ENCODE measurements around the gene THBS4. TPM values are rescaled to one million over a fixed set of nuclear protein-coding genes. Genes with fewer than 3 reads are reported as not detected.
A peak's percentile ranks its signal among the peaks of the same experiment; 100 is the strongest.

Gene THBS4
- total RNA-seq (2014; rRNA removed; shearing (Covaris generic); ENCODE audit: low replicate concordance): 0.10 and 0.89 TPM in 2 replicates

DNA sequence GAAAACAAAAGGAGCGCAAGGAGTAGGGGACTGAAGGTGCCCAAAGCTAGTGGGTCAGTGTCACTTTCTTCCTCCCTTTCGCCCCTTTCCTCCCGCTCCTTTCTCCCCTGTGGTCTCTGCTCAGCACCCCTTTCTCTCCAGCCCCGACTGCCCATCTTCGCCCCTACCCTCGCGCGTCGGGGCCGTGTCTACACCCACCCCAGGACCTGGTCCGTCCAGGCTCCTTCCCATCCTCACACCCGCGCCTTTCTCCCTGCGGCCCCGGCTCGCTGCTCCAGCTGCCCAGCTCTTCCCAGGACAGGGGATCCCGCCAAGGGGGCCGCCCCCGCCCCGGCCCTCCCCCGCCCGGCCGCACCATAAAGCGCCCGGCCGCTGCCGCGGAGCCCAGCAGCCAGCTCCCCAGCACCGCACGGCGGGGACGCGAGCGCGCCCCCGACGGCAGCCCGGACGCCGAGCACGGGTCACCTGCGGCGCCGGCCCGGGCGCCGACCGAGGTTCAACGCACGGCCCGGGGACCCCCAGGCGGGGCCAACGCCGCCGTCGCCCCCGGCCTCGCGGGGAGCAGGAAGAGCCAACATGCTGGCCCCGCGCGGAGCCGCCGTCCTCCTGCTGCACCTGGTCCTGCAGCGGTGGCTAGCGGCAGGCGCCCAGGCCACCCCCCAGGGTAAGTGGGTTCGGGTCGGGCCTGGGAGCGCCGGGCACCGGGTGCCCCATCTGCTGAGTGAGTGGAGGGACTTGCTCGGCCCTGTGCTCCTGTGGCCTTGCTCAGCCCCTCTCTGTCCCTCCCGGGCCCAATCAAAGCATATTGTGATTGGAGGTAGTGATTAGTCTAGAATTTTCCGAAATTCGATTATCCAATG is at the start of gene THBS4:
Gene THBS4 (plus strand): TSS at position 387 of the 860 bp plus-strand sequence. CDS start 190 bp downstream, at position 577.
- Histone ChIP-seq H3K27me3 (peaks cover 11% of the 10 kb centered on the region; the same call in 1 of the 2 replicates), H3K4me3 (peak within 1 kb of the TSS; percentile 11; the same call in 1 of the 2 replicates)
- DNase-seq: no peak

GRCh38 chr5:79986260-79986659 is 48.9 kb upstream of the THBS4 start:
- no peak for DNase-seq
- Histone ChIP-seq H3K4me3 (no peak overlapping the region), H3K36me3 (peaks cover 54% of the 10 kb centered on the region), H3K9me3 (no peaks in the 10 kb centered on the region), H3K27me3 (no peaks in the 10 kb centered on the region)

More for the DNA sequence above, at the start of gene THBS4:
- H3K9me3 ChIP-seq: no peaks in the 10 kb centered on the region
- H3K36me3 ChIP-seq: no peaks in the 10 kb centered on the region

DNA sequence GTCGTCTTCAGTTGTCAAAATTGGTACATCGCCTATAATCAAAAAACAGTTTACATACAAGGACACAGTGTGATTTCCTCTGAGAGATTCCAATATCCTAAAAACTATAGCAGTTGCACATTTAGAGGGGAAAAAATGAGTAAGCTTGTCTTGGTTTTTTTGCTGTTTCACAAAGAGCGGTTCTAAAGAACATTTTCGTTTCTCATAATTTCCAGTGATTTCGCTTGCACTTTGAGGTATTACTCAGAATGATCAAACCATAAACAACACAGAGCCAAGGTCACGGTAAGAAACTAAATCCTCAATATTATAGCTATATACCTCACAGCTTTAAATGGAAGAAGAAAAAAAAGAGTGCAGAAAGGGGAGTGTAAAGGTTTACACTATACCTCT is 44.9 kb upstream of the THBS4 start:
- H3K4me3 ChIP-seq: peak overlapping the region; percentile 80
- H3K36me3 ChIP-seq: peaks cover 33% of the 10 kb centered on the region
- no peaks in the 10 kb centered on the region for H3K27me3 ChIP-seq
- no peak for DNase-seq
- H3K9me3 ChIP-seq: no peaks in the 10 kb centered on the region

DNA sequence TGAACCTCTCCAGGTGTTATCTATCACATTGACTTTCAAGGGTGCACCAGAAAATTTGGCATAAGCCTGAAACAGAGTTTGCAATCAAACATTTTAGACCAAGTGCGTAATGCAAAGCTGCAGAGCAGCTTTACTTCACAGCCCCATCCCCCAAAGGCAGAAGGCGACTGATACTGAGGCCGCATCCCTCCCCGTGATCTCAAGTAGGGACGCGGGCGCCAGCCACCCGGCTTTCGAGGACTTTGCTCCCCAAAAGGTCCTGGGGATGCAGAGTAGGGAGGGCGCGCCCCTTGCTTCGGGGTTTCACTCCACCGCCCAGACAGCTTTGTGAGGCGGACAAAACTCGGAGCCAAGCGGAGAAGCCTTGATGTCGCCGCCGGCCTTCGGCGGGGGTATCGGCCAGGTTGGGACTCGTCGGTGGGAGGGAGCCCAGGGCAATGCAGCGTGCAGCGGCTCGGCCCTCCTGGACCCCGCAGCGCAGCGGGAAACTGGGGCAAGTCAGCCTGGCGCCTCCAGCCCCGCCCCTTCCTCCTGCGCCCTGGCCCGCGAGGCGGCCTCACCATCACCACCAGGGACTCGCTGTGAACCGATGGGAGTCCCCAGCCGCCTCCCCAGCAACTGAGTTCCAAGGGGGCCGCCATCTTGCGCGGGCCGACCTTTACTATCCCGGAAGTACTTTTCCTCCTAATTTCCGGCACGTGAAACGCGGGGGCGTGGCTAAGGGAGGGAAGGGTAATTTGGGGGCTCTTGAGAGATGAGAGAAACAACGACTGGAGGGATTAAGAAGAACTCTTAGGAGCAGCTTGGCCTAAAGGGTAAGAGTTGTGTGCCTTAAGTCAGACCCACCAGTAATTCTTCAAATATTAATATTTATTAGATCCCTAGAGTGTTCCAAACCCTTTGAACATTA is 44.3 kb upstream of the THBS4 start, which contains the start of gene MTX3:
Gene MTX3 (minus strand): TSS at position 665 of the 910 bp plus-strand sequence. CDS start 24 bp downstream, at position 641.
- peaks cover 31% of the 10 kb centered on the region for H3K36me3 ChIP-seq
- peak within 1 kb of the TSS; percentile 80 for H3K4me3 ChIP-seq
- H3K9me3 ChIP-seq: no peaks in the 10 kb centered on the region
- H3K27me3 ChIP-seq: no peaks in the 10 kb centered on the region
- DNase-seq: peak; percentile 89

GRCh38 chr5:79992891-79993657 is 42.1 kb upstream of the THBS4 start:
- Histone ChIP-seq H3K4me3 (no peak overlapping the region), H3K27me3 (no peaks in the 10 kb centered on the region), H3K9me3 (no peaks in the 10 kb centered on the region), H3K36me3 (peaks cover 13% of the 10 kb centered on the region)
- DNase-seq: no peak

DNA sequence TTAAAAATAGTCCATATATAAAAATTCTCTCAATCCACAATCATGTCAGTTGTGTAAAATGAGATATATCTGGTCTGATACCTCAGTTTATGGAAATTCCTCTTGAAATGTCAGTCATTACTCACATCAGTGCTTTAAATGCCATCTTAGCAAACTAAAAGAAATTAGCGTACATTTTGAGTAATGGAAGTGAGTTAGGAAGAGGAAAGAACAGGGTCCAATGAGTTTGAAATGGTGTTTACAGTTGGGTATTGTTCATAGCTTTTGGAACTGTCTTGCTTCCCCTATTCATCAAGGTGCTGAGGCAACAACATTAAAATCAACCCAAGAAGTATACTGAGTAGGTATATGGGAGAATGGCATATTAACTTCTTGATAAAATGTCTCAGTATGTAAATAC is 35.4 kb upstream of the THBS4 start:
- H3K36me3 ChIP-seq: no peaks in the 10 kb centered on the region
- no peaks in the 10 kb centered on the region for H3K27me3 ChIP-seq
- no peaks in the 10 kb centered on the region for H3K9me3 ChIP-seq
- DNase-seq: no peak
- H3K4me3 ChIP-seq: no peak overlapping the region

DNA sequence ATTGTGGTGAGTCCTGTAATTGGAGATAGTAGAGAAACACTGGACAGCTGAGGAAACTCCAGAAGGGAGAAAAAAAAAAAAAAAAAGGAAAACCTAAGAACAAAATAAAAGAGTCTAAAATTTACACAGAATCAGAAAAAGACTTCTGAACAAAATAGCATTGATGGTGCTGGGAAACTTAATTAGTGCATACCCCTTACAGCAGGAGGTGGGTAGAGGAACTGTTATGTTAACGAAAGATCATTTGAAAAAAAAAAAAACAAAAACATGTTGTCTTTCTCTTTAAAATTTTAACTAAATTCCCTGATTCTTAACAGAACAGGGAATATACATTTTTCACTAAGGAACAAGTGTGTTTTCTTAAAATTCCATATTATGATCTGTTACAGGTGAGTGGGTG is 32.5 kb upstream of the THBS4 start:
- Histone ChIP-seq H3K36me3 (no peaks in the 10 kb centered on the region), H3K27me3 (no peaks in the 10 kb centered on the region), H3K4me3 (no peak overlapping the region), H3K9me3 (no peaks in the 10 kb centered on the region; the same call in 1 of the 2 replicates)
- DNase-seq: no peak

DNA sequence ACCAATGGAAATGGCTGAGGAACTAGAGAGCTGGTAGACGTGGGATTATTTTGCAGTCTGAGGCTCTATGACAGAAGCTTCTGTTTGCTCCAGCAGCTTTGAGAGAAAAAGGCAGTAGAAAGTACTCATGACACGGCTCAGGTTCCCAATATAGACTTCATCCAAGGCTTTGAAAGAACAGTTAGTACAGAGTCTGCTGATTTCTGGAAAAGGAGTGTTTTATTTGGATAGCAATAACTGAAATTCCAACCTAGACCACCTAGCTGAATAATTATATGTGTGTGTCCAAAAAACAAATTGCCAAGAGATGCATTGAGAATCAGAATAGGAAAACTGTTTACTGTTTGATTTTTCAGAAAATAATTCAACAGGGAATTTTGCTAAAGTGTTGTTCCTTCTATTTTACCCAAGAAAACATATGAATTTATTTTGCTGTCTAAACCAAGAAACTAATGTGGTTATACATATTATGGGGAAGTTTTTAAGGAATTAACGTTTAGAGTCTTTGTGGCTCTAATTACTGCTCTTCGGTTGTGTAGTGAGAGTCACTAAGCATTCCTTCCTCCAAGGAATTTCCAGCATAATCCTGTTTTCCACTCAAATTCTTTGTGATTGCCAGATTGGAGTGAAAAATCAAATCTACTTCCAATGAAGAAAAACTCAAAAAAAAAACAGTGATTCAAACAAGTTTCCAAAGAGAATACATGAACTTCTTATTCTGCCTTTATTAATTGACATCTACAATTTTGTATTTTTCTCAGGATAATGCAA is 26.0 kb upstream of the THBS4 start:
- no peaks in the 10 kb centered on the region; the same call in 1 of the 2 replicates for H3K9me3 ChIP-seq
- H3K27me3 ChIP-seq: no peaks in the 10 kb centered on the region
- no peak overlapping the region for H3K4me3 ChIP-seq
- DNase-seq: no peak
- H3K36me3 ChIP-seq: no peaks in the 10 kb centered on the region

- DNase-seq: no peak
- Histone ChIP-seq H3K27me3 (no peaks in the 10 kb centered on the region), H3K9me3 (no peaks in the 10 kb centered on the region), H3K4me3 (no peak overlapping the region), H3K36me3 (no peaks in the 10 kb centered on the region)
Observed at GRCh38 chr5:80010754-80011392, 24.3 kb upstream of the THBS4 start.

DNA sequence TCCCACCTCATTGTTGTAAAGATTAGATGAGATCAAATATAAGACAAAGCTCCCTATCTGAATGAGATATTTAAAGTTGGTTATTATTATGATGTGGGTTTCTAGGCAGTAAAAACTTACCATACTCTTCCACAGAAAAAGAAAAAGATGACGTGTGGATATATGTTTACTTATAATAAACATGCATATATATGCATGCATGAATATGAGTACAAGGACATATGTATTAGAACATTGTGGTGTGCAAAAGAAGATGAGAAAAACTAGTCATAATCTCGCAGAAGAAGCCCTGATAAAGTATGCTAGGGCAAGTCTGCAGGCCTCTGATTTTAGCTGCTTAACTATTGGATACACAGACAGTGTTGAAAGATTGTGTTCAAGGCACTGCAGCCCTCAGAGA is 10.1 kb upstream of the THBS4 start:
- H3K27me3 ChIP-seq: no peaks in the 10 kb centered on the region
- DNase-seq: no peak
- H3K36me3 ChIP-seq: no peaks in the 10 kb centered on the region
- no peak overlapping the region for H3K4me3 ChIP-seq
- no peaks in the 10 kb centered on the region for H3K9me3 ChIP-seq

DNA sequence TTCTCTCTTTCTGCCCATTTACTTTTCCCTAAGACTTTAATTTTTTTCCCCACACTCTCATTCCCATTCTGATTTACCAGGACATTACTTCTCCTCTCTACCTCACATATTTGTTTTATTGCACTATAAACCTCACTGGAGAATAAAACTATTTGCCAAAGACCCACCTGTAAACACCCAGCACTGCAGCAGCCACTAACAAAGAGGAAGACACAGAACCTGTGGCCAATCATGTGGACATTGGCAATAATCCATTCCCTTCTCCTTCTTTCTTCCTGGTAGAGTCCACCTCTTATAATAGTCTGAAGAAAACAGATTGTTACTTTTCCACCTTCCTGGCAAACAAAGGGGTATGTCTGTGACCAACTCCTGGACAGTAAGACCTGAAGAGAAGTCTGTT is 8.3 kb upstream of the THBS4 start:
- Histone ChIP-seq H3K36me3 (no peaks in the 10 kb centered on the region), H3K9me3 (no peaks in the 10 kb centered on the region), H3K27me3 (no peaks in the 10 kb centered on the region), H3K4me3 (no peak overlapping the region)
- no peak for DNase-seq

DNA sequence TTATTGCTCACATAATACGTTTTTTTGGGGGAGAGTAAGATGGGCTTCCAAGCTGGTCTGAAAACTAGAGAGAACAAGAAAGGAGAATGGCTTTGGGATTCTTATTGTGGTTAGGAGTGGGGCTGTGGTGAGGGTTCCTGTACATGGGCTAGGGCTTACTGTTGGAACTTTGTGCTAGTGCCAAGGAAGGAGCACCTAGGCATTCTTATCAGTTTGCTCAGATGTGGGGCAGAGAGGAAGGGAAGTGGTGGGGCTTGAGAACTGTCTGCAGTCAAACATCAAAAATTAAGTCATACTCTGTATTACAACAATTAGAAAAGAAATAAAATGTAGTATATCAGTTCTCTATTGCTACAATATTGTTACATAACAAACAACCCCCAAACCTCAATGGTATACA is 4.0 kb upstream of the THBS4 start:
- H3K36me3 ChIP-seq: no peaks in the 10 kb centered on the region
- peaks cover 9% of the 10 kb centered on the region; the same call in 1 of the 2 replicates for H3K27me3 ChIP-seq
- DNase-seq: no peak
- H3K4me3 ChIP-seq: no peak overlapping the region
- no peaks in the 10 kb centered on the region for H3K9me3 ChIP-seq

GRCh38 chr5:80033513-80033912 is 1.6 kb upstream of the THBS4 start:
- Histone ChIP-seq H3K36me3 (no peaks in the 10 kb centered on the region), H3K9me3 (no peaks in the 10 kb centered on the region), H3K27me3 (peaks cover 11% of the 10 kb centered on the region; the same call in 1 of the 2 replicates), H3K4me3 (no peak overlapping the region)
- DNase-seq: no peak

DNA sequence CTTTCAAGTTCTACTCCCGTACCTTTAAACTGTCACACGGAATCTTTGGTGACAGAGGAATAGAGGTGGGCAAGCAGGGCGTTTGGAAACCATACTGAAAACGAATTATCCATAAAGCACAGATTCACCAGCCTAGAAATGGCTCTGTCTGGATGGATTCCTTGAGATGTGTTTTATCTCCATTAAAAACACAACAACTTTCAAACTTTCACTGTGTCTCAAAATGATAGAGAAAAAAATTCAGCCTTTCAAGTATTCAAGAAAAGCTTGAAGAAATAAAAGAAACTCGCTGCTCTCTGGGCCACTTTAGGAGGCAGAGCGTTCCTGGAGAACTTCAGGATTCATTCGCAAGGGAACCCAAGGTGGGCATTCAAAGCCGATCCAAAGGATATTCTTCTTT is 589 bp upstream of the THBS4 start:
- Histone ChIP-seq H3K9me3 (no peaks in the 10 kb centered on the region), H3K36me3 (no peaks in the 10 kb centered on the region), H3K4me3 (no peak overlapping the region), H3K27me3 (peaks cover 11% of the 10 kb centered on the region; the same call in 1 of the 2 replicates)
- no peak for DNase-seq

- DNase-seq: no peak
- Histone ChIP-seq H3K4me3 (no peak overlapping the region), H3K27me3 (peaks cover 11% of the 10 kb centered on the region; the same call in 1 of the 2 replicates), H3K9me3 (no peaks in the 10 kb centered on the region), H3K36me3 (no peaks in the 10 kb centered on the region)
Observed at GRCh38 chr5:80035839-80036238, 691 bp downstream of the THBS4 start.

Measured in MG63 (cell line).